ENCODE data around the gene ERBB3. TPM values are rescaled to one million over a fixed set of nuclear protein-coding genes. Genes with fewer than 3 reads are reported as not detected.

Gene ERBB3
- total RNA-seq, 1 experiment from 2014 or later: 40.6 TPM

- Histone ChIP-seq H3K9me2 (replicated peaks; ENCODE audit: low read length) (no peaks in the 10 kb centered on the region), H3K27ac (ENCODE audit: low read length) (no peak overlapping the region), H3K4me2 (ENCODE audit: low read length) (no peak overlapping the region), H3K36me3 (ENCODE audit: low read depth, low read length) (peaks cover 24% of the 10 kb centered on the region), H3K4me1 (ENCODE audit: insufficient read depth, low read length) (peaks cover 19% of the 10 kb centered on the region), H3K9ac (ENCODE audit: low read length) (no peak overlapping the region), H3K4me3 (ENCODE audit: low read length) (no peak overlapping the region), H3K79me2 (ENCODE audit: low read length) (peaks cover 24% of the 10 kb centered on the region), H4K20me1 (ENCODE audit: low read length) (peaks cover 17% of the 10 kb centered on the region), H2AFZ (ENCODE audit: low read length) (no peak overlapping the region), H3K9me3 (ENCODE audit: low read length) (no peaks in the 10 kb centered on the region), H3K27me3 (ENCODE audit: low read length) (no peaks in the 10 kb centered on the region), H3F3A (ENCODE audit: low read length, unreplicated experiment) (peaks cover 8% of the 10 kb centered on the region)
- no TSS peak for BruUV-seq (replicated peaks)
- intact Hi-C loops (cut with micrococcal nuclease): loop anchor here (2.0 kb wide), 1 partner anchor 67 kb away; no protein-coding TSS in a partner anchor
- ChIA-PET CTCF (interaction anchor here (1.0 kb wide), 1 partner anchor 43 kb away, joined by 3 read pairs; the partner anchor contains the start of gene SUOX), POLR2A (ENCODE audit: unreplicated experiment) (no interaction called here)
- ATAC-seq (no peak), DNase-seq (no peak)
- TF ChIP-seq EZH2phosphoT487 (IDR thresholded peaks at IDR 0.05; ENCODE audit: borderline replicate concordance, low read length) (no peak), EZH2 (IDR thresholded peaks at IDR 0.05; ENCODE audit: low read length, unreplicated experiment) (no peak)
- TF ChIP-seq, protein P1, sequence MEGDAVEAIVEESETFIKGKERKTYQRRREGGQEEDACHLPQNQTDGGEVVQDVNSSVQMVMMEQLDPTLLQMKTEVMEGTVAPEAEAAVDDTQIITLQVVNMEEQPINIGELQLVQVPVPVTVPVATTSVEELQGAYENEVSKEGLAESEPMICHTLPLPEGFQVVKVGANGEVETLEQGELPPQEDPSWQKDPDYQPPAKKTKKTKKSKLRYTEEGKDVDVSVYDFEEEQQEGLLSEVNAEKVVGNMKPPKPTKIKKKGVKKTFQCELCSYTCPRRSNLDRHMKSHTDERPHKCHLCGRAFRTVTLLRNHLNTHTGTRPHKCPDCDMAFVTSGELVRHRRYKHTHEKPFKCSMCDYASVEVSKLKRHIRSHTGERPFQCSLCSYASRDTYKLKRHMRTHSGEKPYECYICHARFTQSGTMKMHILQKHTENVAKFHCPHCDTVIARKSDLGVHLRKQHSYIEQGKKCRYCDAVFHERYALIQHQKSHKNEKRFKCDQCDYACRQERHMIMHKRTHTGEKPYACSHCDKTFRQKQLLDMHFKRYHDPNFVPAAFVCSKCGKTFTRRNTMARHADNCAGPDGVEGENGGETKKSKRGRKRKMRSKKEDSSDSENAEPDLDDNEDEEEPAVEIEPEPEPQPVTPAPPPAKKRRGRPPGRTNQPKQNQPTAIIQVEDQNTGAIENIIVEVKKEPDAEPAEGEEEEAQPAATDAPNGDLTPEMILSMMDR (conservative IDR thresholded peaks at IDR 0.05; ENCODE audit: low read depth, low read length): no peak
Observed at GRCh38 chr12:56040151-56040550, 39.8 kb upstream of the ERBB3 start.

DNA sequence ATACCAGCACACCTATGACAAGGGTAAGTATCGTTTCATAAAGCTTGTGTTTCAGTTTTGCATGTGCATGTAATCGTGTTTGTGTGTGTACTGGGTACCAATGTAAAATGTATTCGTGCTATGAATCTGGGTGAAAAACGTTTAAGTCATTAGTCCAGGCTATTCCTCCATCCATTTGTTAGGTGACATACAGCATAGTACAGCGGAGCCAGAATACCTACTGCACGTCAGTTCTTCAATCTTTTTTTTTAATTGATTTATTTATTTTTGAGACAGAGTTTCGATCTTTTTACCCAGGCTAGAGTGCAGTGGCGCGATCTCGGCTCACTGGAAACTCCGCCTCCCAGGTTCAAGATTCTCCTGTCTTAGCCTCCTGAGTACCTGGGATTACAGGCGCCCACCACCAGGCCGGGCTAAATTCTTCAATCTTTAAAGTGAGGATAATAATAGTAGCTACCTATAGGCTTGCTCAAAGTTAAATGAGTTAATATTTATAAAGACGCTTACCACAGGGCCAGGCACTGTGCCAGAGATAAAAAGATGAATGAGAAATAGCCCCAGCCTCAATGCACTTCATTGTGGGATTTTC, 38.9 kb upstream of the ERBB3 start:
- Histone ChIP-seq H2AFZ (ENCODE audit: low read length) (peak overlapping the region; percentile 77), H3K4me1 (ENCODE audit: insufficient read depth, low read length) (peaks cover 19% of the 10 kb centered on the region), H3K9me2 (replicated peaks; ENCODE audit: low read length) (no peaks in the 10 kb centered on the region), H3K9me3 (ENCODE audit: low read length) (no peaks in the 10 kb centered on the region), H3K4me3 (ENCODE audit: low read length) (peak overlapping the region; percentile 66), H3K79me2 (ENCODE audit: low read length) (peaks cover 24% of the 10 kb centered on the region), H3K4me2 (ENCODE audit: low read length) (peak overlapping the region; percentile 91), H3K27ac (ENCODE audit: low read length) (peak overlapping the region; percentile 55), H3F3A (ENCODE audit: low read length, unreplicated experiment) (peaks cover 15% of the 10 kb centered on the region), H3K36me3 (ENCODE audit: low read depth, low read length) (peaks cover 24% of the 10 kb centered on the region), H3K9ac (ENCODE audit: low read length) (peak overlapping the region; percentile 68), H4K20me1 (ENCODE audit: low read length) (peaks cover 17% of the 10 kb centered on the region), H3K27me3 (ENCODE audit: low read length) (no peaks in the 10 kb centered on the region)
- ChIA-PET CTCF (interaction anchor here (1.0 kb wide), 1 partner anchor 44 kb away, joined by 3 read pairs; the partner anchor contains the start of gene SUOX), POLR2A (ENCODE audit: unreplicated experiment) (no interaction called here)
- TSS peak; percentile 86 for BruUV-seq (replicated peaks)
- intact Hi-C loops (cut with micrococcal nuclease): loop anchor here (1.0 to 2.0 kb wide), 3 partner anchors 44 to 85 kb away; partner anchors contain the start of gene SUOX
- TF ChIP-seq, protein P1 (conservative IDR thresholded peaks at IDR 0.05; ENCODE audit: low read depth, low read length): no peak
- no peak for TF ChIP-seq EZH2phosphoT487 (IDR thresholded peaks at IDR 0.05; ENCODE audit: borderline replicate concordance, low read length)
- TF ChIP-seq EZH2 (IDR thresholded peaks at IDR 0.05; ENCODE audit: low read length, unreplicated experiment): no peak
- no peak for DNase-seq
- peak; percentile 2; the same call in 1 of the 2 replicates for ATAC-seq

All from PC-3 (cell line).